HepG2 (cell line): ENCODE results near the gene DPP3. TPM values are rescaled to one million over a fixed set of nuclear protein-coding genes. Genes with fewer than 3 reads are reported as not detected.

ENCODE experiments used
- ATAC-seq: fragments of 200-7000 bp; cut with Tn5 transposase; 3 replicates; pipeline ENCODE4 v1.9.1; 2020; ENCODE audit warnings: mild to moderate bottlenecking, moderate library complexity
- BruUV-seq: library from RNA; stranded (reverse); fragments of 400-500 nt; replicated peaks from 2 replicates; lab custom pipeline; 2021; lab: Mats Ljungman, UMichigan
- CTCF ChIA-PET: fragments of 300-600 bp; formaldehyde crosslinking; extraction: SDS; loops from one replicate; lab custom pipeline; 2021; ENCODE audit warnings: low total read pairs, inconsistent platforms, low intra/inter-chr PET ratio; lab: Yijun Ruan, JAX
- POLR2A ChIA-PET: fragments of 350-600 bp; sonication (Branson Sonifier 250); formaldehyde crosslinking; loops from one replicate; lab custom pipeline; 2020; ENCODE audit warnings: antibody characterized with exemption, inconsistent platforms; lab: Yijun Ruan, JAX
- DNase-seq: peaks from one replicate; pipeline ENCODE4 v3.0.0-alpha.2; 2015; ENCODE audit warnings: low spot score
- FAIRE-seq: peaks from 3 replicates; lab custom pipeline; 2011; peaks lifted over from hg19 to GRCh38; lab: Jason Lieb, UNC
- H2AFZ ChIP-seq: one replicate; pipeline ENCODE4 v1.6.1; 2011; ENCODE audit warnings: low read length, inconsistent platforms
- H3K27ac ChIP-seq: fragments of 300-600 bp; 3 replicates; pipeline ENCODE4 v1.8.0; 2011; ENCODE audit warnings: mixed run types, mild to moderate bottlenecking, mixed read lengths, low read length, inconsistent platforms; ENCODE audit not compliant: insufficient read depth; ENCODE audit errors: extremely low read length
- H3K27me3 ChIP-seq, 2 experiments: fragments of 200-600 bp in 1 of 2; 2 replicates in 1 of 2; 3 replicates in 1 of 2; pipeline versions ENCODE4 v1.6.0 to v1.8.0; 2011; ENCODE audit warnings: low read length in 2 of 2, mild to moderate bottlenecking in 2 of 2, moderate library complexity in 2 of 2, inconsistent platforms in 1 of 2; ENCODE audit not compliant: insufficient read depth in 2 of 2, control insufficient read depth in 1 of 2
- H3K36me3 ChIP-seq, 2 experiments: fragments of 200-600 bp in 1 of 2; replicated peaks in 1 of 2; 2 replicates in 1 of 2; 3 replicates in 1 of 2; pipeline versions ENCODE4 v1.5.1 to v1.8.0; 2011; ENCODE audit warnings: low read length in 2 of 2, inconsistent platforms in 1 of 2; ENCODE audit not compliant: insufficient read depth in 2 of 2, control insufficient read depth in 1 of 2
- H3K4me1 ChIP-seq: 2 replicates; pipeline ENCODE4 v1.5.1; 2012; ENCODE audit warnings: low read length, inconsistent platforms; ENCODE audit not compliant: insufficient read depth
- H3K4me2 ChIP-seq: 2 replicates; pipeline ENCODE4 v1.6.0; 2011; ENCODE audit warnings: low read depth, low read length, inconsistent platforms
- H3K4me3 ChIP-seq, 3 experiments: fragments of 200-600 bp in 1 of 3; sonication (generic), shearing (Covaris generic) in 1 of 3; replicated peaks in 1 of 3; 2 replicates each; pipeline ENCODE4 v1.5.1; 2011 to 2016; ENCODE audit warnings: low read length in 3 of 3, inconsistent platforms in 2 of 3, low read depth in 2 of 3, mild to moderate bottlenecking in 2 of 3, control low read depth in 1 of 3, mixed read lengths in 1 of 3; ENCODE audit not compliant: insufficient read depth in 1 of 3
- H3K79me2 ChIP-seq: one replicate; pipeline ENCODE4 v1.6.1; 2011; ENCODE audit warnings: low read length, inconsistent platforms; ENCODE audit not compliant: insufficient read depth
- H3K9ac ChIP-seq: 2 replicates; pipeline ENCODE4 v1.6.0; 2011; ENCODE audit warnings: mild to moderate bottlenecking, low read depth, low read length, inconsistent platforms; ENCODE audit not compliant: insufficient read depth
- H3K9me3 ChIP-seq: 2 replicates; pipeline ENCODE4 v1.5.1; 2012; ENCODE audit warnings: mild to moderate bottlenecking, low read length
- H4K20me1 ChIP-seq: 2 replicates; pipeline ENCODE4 v1.6.0; 2011; ENCODE audit warnings: inconsistent platforms, mild to moderate bottlenecking, low read length, moderate library complexity; ENCODE audit not compliant: insufficient read depth
- HNRNPL ChIP-seq: fragments of 200-400 bp; formaldehyde crosslinking; IDR thresholded peaks from 2 replicates; pipeline ENCODE4 v1.6.1; 2017; ENCODE audit warnings: mild to moderate bottlenecking, low read depth, low read length
- HOXA9 ChIP-seq: sonication (generic); formaldehyde crosslinking; IDR thresholded peaks from 2 replicates; pipeline ENCODE4 v1.8.1; 2022; ENCODE audit warnings: missing genetic modification reagents, mild to moderate bottlenecking, moderate library complexity, borderline replicate concordance
- WGBS: methylation state at CpG from one replicate; pipeline ENCODE4 v1.1.6; 2017; ENCODE audit warnings: low lambda C conversion rate; 5-methylcytosine and 5-hydroxymethylcytosine counted together
- in situ Hi-C: cut with HindIII; loops from 2 replicates; pipeline ENCODE4 v1.10.0; 2017; ENCODE audit warnings: low pct_unique_long_range_greater_than_20kb; ENCODE audit not compliant: extremely low pct_ligation_motif_present
- intact Hi-C: fragments of 100-400 bp; cut with micrococcal nuclease; formaldehyde crosslinking; loops from one replicate; pipeline ENCODE4 v1.10.0; 2022; ENCODE audit not compliant: unreplicated experiment
- polyA plus RNA-seq, 8 experiments: library from polyadenylated mRNA; depleted of rRNA in 3 of 8; stranded (reverse) in 7 of 8; unstranded in 1 of 8; fragments of >200 nt; fragmentation: Illumina TruSeq in 4 of 8; extraction: Trizol in 4 of 8; gene quantifications; 2 replicates each; pipeline versions ENCODE4 v1.2.1 to v1.2.3, GENCODE V29; 2011 to 2016; ENCODE audit warnings: low read depth in 4 of 8, missing spikeins in 1 of 8, mixed read lengths in 1 of 8; ENCODE audit not compliant: insufficient read depth in 1 of 8
- total RNA-seq, 5 experiments: library from RNA; depleted of rRNA; stranded (reverse); fragments of >200 nt; fragmentation: Illumina TruSeq; extraction: Trizol; gene quantifications; 2 replicates each; pipeline ENCODE4 v1.2.3, GENCODE V29; 2016; ENCODE audit warnings: low read depth in 1 of 5
- TF ChIP-seq, protein P1 (sequence below): sonication (generic); formaldehyde crosslinking; IDR thresholded peaks from 2 replicates; pipeline ENCODE4 v1.5.0; 2020; ENCODE audit warnings: mild to moderate bottlenecking, missing genetic modification reagents, moderate library complexity
- TF ChIP-seq, protein P2 (sequence below), 2 experiments: sonication (generic) in 1 of 2; formaldehyde crosslinking in 1 of 2; IDR thresholded peaks; 2 replicates each; pipeline versions ENCODE4 v1.6.1 to v1.9.0; 2014 to 2022; ENCODE audit warnings: antibody characterized with exemption in 1 of 2, borderline replicate concordance in 1 of 2, inconsistent platforms in 1 of 2, low read depth in 1 of 2, missing genetic modification reagents in 1 of 2
- TF ChIP-seq, protein P3 (sequence below): sonication (generic); formaldehyde crosslinking; IDR thresholded peaks from 2 replicates; pipeline ENCODE4 v1.8.1; 2022; ENCODE audit warnings: mild to moderate bottlenecking, missing genetic modification reagents

Gene DPP3
- total and polyA plus RNA-seq, 2 of the 13 experiments (the other 11 are each of a cell fraction or from before 2014, with no cell fraction given) = 38.4 to 59.8 TPM

DNA sequence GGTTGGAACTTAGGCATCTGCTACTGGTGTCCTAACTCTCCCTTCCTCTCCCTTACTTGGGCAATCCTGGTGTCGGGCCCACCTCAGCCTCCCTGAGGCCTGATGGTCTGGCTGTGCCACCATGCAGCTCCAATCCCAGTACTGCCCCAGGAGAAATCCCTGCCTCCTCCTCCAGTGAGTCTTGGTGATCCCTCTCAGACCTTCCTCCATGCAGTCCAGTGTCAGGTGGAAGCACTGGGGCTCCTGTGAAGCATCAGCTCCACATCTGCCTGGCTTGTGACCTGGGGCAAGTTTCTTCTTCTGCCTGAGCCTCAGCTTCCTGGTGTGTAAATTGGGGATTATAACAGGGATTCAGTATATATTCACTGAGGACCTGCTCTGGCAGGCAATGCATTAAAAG, 15.3 kb upstream of the DPP3 start:
- WGBS = 67% methylated on average over 1 of the region's 1 CpG
- no peak overlapping the region for H2AFZ ChIP-seq
- no peak overlapping the region for H3K27ac ChIP-seq
- H3K79me2 ChIP-seq = no peaks in the 10 kb centered on the region
- no peak overlapping the region; a peak in 1 of 6 replicates for H3K4me3 ChIP-seq
- intact Hi-C loops = no loop called here
- in situ Hi-C loops = no loop called here
- DNase-seq (no peak), FAIRE-seq (no peak), ATAC-seq (no peak)
- peaks cover 26% of the 10 kb centered on the region for H3K4me1 ChIP-seq
- ChIA-PET POLR2A (interaction anchor here (0.9 to 3.0 kb wide), 2 partner anchors 15 to 25 kb away, joined by 4 to 41 read pairs; partner anchors contain the start of genes DPP3 and MRPL11), CTCF (interaction anchor here (1.4 kb wide), 1 partner anchor 56 kb away, joined by 3 read pairs; no protein-coding TSS in a partner anchor)
- no peaks in the 10 kb centered on the region; the same call in 1 of the 2 replicates for H4K20me1 ChIP-seq
- peak overlapping the region; percentile 88 for H3K4me2 ChIP-seq
- no peak overlapping the region for H3K9ac ChIP-seq
- TF ChIP-seq, protein P1, sequence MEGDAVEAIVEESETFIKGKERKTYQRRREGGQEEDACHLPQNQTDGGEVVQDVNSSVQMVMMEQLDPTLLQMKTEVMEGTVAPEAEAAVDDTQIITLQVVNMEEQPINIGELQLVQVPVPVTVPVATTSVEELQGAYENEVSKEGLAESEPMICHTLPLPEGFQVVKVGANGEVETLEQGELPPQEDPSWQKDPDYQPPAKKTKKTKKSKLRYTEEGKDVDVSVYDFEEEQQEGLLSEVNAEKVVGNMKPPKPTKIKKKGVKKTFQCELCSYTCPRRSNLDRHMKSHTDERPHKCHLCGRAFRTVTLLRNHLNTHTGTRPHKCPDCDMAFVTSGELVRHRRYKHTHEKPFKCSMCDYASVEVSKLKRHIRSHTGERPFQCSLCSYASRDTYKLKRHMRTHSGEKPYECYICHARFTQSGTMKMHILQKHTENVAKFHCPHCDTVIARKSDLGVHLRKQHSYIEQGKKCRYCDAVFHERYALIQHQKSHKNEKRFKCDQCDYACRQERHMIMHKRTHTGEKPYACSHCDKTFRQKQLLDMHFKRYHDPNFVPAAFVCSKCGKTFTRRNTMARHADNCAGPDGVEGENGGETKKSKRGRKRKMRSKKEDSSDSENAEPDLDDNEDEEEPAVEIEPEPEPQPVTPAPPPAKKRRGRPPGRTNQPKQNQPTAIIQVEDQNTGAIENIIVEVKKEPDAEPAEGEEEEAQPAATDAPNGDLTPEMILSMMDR (CRISPR knock-in tag) = no peak
- TF ChIP-seq, protein P2, sequence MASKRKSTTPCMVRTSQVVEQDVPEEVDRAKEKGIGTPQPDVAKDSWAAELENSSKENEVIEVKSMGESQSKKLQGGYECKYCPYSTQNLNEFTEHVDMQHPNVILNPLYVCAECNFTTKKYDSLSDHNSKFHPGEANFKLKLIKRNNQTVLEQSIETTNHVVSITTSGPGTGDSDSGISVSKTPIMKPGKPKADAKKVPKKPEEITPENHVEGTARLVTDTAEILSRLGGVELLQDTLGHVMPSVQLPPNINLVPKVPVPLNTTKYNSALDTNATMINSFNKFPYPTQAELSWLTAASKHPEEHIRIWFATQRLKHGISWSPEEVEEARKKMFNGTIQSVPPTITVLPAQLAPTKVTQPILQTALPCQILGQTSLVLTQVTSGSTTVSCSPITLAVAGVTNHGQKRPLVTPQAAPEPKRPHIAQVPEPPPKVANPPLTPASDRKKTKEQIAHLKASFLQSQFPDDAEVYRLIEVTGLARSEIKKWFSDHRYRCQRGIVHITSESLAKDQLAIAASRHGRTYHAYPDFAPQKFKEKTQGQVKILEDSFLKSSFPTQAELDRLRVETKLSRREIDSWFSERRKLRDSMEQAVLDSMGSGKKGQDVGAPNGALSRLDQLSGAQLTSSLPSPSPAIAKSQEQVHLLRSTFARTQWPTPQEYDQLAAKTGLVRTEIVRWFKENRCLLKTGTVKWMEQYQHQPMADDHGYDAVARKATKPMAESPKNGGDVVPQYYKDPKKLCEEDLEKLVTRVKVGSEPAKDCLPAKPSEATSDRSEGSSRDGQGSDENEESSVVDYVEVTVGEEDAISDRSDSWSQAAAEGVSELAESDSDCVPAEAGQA (IDR thresholded peaks at IDR 0.05; ENCODE audit: low read depth) = no peak
- TF ChIP-seq, protein P2 (CRISPR knock-in tag; IDR thresholded peaks at IDR 0.05; ENCODE audit: borderline replicate concordance) = no peak
- no peak for TF ChIP-seq HOXA9 (CRISPR knock-in tag)
- TF ChIP-seq, protein P3, sequence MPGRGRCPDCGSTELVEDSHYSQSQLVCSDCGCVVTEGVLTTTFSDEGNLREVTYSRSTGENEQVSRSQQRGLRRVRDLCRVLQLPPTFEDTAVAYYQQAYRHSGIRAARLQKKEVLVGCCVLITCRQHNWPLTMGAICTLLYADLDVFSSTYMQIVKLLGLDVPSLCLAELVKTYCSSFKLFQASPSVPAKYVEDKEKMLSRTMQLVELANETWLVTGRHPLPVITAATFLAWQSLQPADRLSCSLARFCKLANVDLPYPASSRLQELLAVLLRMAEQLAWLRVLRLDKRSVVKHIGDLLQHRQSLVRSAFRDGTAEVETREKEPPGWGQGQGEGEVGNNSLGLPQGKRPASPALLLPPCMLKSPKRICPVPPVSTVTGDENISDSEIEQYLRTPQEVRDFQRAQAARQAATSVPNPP (CRISPR knock-in tag) = no peak
- TF ChIP-seq HNRNPL = no peak
- no peaks in the 10 kb centered on the region; a peak in 1 of 5 replicates for H3K36me3 ChIP-seq
- peaks cover 0 to 12% of the 10 kb centered on the region in 2 experiments; a peak in 3 of 5 replicates for H3K27me3 ChIP-seq
- no TSS peak for BruUV-seq
- H3K9me3 ChIP-seq = no peaks in the 10 kb centered on the region
